ENCODE results near the gene REX1BD.
A peak's percentile ranks its signal among the peaks of the same experiment; 100 is the strongest.
"Not testable (repeated sequence)": the region's sequence is repeated elsewhere in the genome, so short reads cannot be mapped to it uniquely, and the experiment has no call there.

Gene REX1BD

DNA sequence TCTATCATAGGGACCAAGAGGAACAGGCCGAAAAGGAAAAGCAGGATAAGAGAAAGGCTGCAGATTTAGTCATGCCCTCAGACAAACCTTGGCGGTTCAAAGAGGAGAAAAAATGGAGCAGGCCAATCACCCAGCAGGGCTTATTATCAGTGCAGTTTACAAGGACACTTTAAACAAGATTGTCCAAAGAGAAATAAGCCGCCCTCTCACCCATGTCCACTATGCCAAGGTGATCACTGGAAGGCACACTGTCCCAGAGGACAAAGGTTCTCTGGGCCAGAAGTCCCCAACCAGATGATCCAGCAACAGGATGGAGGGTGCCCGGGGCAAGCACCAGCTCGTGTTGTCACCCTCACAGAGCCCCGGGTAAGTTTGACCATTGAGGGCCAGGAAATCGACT is 8.3 kb upstream of the REX1BD start:
- DNase-seq, result no peak

DNA sequence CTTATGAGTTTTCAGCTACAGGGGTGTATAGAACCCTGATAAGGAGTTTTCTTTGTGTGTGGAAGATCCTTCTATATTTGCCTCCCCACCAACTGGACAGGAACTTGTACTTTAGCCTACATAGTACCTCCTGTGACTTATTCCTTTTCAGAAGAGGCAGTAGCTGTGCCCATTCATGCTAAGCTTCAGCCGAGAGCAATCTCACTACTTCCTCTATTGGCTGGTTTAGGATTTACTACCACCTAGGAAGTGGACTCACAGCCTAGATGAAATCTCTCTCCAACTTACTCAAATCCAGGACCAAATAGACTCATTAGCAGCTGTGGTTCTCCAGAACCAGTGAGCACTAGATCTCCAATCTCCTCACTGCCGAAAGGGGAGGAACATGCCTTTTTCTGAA is 2.3 kb upstream of the REX1BD start:
- DNase-seq, result no peak

DNA sequence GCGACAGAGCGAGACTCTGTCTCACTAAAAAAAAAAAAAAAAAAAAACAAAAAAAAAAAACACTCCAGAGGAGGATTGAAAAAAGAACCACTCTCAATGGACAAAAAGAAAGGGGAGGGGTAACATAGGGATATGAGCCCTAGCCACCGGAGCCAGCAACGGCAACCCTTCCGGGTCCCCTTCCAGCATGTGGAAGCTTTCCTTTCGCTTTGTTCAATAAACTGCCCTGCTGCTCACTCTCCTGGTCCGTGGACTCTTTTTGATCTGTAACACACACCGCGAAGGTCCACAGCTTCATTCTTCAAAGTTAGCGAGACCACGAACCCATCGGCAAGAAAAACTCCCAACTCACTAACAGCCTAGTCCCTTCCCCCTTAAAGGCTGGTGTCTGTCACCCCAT is 1.0 kb upstream of the REX1BD start:
- no peak for DNase-seq

DNA sequence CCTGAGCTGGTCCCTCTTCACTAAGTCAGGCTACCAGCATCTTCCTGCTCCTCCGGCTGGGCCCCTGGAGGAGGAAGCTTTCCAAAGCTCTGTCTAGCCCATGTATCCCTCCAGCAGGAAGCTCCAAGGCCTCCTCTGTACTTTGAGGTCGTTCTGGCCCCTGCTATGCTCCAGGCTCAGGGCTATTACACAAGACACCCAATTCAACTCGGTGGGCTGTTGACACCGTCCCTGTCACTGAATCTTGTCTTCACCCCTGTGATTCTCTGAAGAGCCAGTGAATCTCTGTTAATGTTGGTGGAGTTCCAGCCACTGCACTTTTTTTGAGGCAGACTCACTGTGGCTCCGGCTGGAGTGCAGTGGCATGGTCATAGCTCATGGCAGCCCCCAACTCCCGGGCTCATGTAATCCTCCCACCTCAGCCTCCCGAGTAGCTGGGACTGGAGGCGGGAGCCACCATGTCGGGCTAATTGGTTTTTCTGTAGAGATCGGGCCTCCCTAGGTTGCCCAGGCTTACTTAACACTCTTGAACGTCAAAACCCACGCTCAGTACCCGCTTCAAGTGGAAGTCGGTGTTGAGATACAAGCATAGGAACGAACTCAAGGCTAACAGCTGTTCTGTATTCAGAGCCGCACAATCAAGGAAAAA is 512 bp upstream of the REX1BD start:
- DNase-seq, result no peak

DNA sequence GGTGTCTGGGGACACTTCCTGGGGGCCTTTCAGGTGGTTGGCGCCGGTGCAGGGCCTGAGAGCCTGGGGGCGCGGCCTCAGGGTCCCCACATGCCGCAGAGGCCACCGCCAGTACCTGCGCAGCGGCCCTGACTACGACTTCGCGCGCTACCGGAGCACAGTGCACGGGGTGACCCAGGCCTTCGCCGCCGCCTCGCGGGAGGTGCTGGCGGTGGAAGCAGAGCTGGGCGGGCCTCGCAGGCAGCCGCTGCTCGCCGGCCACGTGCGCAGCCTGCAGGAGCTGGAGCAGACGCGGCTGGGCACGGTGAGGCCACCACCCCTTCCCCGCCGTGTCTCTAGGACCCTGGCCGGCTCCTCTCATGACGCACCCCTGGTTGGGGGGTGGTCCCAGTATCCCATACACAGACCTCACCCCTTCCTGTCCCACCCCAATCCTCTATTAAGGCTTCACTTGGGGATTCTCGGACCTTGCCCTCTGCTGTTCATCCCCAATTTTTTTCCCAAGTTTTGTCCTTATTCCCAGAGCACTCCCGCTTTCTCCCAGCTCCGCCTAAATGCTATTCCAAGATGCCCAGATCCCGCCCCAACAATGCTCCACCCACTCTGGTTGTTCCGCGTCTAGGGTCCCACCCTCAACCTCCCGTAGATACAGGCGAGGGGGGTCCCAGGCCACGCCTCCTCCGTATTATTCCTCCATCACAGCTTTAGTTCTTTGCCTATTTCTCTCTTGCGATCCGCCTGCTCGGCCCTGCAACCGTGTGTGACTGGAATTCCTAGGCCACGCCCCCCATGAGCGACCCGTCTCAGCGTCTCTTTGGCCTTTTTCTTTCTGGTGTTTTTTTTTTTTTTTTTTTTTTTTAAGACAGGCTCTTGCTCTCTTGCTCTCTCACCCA is 1.0 kb downstream of the REX1BD start:
- DNase-seq, result peak; percentile 46

DNA sequence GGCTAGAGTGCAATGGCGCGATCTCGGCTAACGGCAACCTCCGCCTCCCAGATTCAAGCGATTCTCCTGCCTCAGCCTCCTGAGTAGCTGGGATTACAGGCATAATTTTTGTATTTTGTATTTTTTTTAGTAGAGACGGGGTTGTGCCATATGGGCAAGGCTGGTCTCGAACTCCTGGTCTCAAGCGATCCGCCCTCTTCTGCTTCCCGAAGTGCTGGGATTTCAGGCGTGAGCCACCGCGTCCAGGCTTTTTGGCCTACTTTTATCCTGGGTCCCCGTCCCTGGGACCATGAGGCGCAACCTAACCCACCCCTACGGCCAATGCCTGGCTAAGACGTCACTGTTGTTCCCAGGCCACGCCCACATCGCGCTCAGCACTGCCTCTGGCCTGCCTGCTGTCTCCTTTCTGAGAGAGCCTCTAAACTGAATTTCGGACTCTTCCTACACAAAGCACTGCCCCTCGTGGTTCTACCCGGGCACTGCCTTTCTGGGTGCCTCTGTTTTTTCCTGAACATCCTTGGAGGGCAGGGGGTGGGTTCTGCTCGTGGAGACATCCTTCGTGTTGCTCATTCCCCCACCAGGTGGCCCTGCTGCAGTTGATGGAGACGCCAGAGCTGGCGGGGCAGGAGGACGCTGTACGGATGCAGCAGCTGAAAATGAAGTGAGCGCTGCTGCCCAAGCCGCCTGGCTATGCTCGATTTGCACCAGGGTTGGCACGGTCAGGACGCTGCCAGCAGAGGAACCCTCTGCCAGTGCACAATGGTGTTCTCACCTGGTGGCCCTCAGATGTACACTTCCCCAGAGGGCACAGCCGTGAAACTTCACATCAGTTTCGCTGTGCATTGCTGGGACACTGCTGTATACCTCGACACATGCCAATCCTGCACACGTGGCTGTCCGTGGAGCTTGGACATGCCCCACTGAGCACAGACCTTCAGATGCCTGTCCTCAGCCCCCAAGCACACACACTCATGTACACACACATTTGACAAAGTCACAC is 2.0 kb downstream of the REX1BD start:
- DNase-seq, result no peak

DNA sequence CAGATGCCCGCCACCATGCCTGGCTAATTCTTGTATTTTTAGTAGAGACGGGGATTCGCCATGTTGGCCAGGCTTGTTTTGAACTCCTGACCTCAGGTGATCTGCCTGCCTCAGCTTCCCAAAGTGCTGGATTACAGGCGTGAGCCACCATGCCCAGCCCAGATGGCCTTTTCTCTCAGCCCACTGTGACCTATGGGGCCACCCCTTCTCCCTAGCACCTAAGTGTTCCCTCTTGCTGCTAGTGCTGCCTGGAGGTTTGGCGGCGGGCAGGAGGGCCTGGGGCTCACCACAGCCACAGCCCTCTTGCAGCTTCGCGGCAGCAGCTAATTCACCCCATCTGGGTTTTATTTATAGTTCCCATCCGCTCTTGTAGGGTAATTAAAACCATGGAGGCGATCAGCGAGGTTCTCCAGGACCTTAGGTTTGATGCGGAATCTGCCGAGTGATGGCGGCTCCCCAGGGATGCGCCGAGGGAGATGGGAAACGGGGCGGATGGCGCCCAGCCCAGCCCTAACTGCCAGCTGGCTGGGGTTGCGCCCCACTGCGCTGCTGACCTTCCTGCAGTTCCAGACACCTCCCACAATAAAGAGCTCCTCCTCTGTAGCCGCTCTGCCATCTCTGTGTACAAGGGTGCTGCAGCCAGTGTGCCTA is 3.3 kb downstream of the REX1BD start:
- DNase-seq, result no peak

DNA sequence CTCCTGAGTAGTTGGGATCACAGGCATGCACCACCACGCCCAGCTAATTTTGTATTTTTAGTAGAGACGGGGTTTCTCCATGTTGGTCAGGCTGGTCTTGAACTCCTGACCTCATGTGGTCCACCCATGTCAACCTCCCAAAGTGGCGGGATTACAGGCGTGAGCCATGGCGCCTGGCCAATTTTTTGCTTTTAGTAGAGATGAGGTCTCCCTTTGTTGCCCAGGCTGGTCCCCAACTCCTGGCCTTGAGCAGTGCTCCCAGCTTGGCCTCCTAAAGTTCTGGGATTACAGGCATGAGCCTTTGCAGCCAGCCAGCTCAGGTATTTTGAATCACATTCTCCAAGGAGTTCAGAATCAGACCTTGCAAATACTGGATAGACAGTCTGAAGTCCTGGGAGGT is 4.1 kb downstream of the REX1BD start:
- DNase-seq, result not testable (repeated sequence)

DNA sequence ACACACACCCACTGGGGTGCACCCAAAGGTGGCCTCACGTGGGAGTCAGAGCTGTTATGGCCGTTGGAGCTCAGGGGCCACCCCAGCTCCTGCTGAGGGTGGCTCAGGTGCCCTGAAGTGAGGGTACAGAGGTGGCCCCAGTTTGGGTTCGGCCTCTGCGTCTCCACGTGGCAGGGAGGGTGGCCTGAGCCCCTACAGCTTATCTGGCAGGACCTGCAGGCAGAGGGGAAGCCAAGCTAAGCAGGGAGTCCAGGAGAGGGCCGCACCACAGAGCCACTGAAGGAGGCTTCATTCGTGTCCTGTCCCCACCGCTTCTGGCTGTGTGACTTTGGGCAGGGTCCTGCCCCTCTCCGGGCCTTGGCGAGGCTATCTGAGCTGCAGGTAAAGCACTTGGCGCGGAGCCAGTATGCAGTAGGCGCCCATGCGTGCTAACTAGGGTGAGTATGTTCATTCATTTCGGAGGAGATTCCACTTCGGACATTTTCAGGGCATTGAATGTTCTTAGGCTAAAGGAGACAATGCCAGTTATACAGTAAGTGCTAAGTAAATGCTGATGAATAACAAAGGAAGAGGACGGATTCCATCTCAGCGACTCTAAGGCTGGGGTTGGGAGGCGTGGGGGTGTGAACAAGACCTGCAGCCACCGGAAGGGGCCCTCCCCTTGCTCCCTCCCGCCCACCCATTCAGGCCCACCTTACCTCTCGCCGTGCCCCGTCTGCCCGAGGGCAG is 4.9 kb downstream of the REX1BD start:
- no peak for DNase-seq

DNA sequence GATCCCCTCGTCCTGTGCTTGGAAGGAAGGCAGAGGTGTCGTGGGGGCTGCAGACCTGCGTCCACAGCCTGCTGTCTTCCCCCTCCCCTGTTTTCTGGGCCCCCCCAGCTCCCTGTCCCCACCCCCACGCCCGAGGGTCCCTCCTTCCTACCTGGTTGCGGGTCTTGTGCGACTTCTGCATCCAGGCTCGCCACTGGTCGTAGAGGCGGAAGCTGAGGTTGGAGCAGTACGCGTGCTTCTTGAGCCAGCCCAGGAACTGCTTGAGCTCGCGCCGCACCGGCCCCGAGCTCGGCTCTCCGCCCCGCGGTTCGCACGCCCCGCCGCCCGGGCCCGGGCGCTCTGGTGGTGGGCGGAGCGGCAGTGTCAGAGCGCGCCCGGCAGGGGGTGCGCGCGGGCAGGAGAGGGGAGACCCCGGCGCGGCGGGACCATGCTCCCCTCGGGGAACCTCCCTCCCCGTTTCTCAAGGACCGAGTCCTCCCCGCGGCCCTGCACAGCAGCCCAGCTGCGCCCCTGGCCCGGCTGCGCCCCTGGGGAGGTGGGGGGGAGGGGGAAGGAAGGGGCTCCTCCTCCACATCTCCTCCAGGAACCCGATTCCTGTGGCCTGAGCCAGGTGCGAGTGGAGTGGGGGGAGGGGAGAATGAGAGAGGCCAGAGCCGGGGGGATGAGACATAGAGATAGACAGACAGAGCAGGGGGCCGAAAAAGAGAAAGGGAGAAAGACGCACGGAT is 5.7 kb downstream of the REX1BD start:
- DNase-seq, result peak; percentile 68

DNA sequence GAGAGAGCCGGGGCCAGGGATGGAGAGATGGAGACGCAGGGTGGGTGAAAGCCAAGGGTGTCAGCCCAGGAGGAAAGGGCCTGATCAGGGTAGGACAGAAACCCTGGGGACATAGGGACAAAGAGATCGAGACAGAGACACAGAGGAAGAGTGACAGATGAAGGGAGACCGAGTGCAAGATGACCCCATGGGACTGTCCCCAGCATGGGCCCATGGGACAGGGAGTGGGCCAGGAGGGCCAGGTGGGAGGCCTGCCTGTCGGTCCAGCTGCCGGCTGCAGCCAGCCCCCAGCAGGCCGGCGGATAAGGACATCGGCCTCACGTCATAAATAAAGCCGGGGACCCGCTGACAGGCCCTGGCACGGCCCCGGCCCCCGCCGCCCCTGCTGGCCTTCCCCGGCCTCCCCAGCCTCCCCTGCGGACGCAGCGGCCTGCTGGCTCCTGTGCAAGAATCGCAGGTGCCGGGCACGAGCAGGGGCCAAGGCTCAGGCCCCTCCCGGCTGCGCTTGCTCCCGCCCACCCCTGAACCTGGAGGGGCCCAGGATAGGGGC is 6.3 kb downstream of the REX1BD start:
- no peak for DNase-seq

DNA sequence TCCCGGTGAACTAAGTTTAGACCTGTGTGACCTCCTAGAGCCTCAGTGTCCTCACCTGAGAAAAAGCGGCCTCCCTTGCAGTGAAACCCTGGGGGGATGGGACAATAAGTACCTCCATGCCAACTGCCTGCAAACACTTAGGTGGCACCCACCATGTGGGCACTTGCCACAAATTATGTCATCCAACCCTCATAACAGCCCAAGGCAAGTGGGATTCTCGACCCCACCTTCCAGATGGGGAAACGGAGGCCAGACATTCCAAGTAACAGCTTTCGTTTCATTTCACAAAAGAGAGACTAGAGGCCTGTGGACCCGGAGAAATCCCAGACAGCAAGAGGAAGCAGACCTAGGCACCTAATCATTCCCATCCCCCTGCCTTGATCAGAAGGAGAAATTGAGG is 6.9 kb downstream of the REX1BD start:
- no peak for DNase-seq

DNA sequence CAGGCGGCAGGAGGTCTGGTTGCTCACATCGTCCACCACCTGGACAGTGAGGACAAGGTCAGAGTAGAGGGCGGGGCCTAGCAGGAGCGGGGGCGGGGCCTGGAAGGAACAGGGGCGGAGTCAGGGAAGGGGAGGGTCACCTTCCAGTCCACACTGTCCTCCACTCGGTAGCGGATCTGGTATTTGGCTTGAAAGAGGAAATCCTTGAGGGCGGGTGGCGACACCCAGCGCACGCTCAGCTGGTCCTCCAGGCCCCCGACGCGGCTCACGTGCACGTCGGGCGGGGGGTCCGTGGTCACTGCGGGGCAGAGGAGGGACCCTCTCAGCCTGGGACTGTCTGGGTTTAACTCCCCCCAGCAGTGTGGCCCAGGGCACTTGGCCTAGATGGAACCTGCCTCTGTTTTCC is 8.2 kb downstream of the REX1BD start:
- DNase-seq, result no peak

DNA sequence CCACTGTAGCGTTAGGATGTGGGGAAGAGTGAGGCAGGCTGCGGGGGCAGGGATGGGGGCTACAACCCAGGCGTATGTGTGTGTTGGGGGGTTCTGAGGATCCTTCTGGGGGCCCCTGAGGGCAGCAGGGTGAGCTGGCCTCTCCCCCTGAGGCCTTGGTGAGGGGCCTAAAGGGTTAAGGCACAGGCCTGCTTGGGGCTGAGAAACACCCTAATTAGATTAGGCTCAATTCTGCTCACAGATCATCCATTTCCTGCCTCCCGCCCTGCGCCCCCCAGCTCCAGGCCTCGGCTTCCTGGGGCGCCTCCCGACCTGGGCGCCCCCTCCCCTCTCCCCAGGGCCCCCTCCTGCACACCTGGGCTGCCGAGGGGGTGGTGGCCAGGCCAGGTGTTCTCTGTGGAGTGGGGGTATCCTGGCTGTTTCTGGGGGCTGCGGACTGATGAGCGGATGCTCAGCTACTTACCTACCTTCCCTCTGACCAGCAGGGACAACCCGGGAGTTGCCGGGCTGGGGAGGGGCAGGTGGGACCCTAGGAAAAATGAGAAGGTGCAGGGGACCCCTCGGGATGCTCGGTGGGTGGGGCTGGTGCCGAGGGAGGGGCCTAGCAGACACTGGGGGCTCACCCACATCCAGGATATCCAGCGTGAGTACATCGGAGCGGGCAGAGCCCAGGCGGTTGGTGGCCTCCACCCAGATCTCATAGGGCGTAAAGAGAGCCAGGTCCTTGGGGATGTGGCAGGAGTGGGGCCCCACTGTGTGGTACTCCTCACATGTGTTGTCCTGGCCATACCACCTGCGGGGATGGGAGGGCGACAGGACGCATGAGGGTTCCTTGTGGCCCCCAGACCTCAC is 9.4 kb downstream of the REX1BD start:
- DNase-seq, result no peak

DNA sequence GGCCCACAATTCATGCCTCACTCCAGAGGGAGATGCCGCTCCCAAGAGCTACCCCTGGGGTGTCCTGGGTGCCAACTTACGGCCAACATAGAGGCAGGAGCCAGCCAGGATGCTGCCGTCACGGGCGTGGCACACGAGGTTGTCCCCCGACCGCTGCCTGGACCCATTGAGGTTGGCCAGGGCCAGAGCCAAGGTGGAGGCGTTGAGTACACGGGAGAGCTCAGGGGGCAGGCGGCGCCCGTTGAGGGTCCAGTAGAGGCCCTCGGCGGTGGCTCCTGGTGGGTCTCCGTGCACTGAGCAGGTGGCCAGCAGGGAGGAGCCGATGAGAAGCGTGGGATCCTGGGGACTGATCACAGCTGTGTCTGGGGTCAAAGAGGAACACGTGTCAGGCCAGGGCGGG is 10.9 kb downstream of the REX1BD start:
- DNase-seq, result no peak

DNA sequence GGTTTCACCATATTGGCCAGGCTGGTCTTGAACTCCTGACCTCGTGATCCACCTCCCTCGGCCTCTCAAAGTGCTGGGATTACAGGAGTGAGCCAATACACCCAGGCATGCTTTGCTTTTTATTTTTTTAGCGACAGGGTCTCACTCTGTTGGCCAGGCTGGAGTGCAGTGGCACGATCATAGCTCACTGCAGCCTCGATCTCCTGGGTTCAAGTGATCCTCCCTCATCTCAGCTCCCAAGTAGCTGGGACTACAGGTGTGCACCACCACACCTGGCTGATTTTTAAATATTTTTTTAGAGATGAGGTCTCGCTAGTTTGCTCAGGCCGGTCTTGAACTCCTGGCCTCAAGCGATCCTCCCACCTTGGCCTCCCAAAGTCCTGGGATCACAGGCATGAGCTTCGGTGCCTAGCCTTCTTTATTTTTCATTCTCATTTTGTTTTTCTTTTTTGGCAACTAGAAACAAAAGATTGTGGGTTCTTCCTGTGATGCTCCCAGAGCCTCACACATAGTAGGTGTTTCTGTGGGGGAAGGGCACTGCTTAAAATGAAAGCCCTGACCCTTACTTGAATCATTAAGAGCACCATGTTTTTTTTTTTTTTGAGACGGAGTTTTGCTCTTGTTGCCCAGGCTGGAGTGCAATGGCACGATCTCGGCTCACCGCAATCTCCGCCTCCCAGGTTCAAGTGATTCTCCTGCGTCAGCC is 12.2 kb downstream of the REX1BD start:
- not testable (repeated sequence) for DNase-seq

DNA sequence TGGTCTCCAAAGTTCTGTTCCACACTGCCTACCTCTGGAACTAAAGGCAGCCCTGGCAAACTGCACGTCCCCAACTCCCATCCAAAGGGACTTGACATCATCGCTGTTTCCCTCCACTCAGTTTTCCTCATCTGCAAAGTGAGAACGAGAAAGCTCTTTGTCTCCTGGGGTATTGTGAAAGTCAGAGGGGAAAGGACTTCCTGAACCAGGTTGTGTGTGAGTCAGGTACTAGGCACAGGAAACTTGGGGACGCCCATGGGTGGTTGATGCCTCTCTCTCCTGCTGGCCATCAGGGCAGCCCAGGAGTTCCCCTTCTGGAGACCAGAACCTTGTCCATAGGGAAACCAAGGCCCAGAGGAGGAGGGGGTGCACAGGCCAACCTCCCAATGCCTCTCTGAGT is 13.3 kb downstream of the REX1BD start:
- no peak for DNase-seq

DNA sequence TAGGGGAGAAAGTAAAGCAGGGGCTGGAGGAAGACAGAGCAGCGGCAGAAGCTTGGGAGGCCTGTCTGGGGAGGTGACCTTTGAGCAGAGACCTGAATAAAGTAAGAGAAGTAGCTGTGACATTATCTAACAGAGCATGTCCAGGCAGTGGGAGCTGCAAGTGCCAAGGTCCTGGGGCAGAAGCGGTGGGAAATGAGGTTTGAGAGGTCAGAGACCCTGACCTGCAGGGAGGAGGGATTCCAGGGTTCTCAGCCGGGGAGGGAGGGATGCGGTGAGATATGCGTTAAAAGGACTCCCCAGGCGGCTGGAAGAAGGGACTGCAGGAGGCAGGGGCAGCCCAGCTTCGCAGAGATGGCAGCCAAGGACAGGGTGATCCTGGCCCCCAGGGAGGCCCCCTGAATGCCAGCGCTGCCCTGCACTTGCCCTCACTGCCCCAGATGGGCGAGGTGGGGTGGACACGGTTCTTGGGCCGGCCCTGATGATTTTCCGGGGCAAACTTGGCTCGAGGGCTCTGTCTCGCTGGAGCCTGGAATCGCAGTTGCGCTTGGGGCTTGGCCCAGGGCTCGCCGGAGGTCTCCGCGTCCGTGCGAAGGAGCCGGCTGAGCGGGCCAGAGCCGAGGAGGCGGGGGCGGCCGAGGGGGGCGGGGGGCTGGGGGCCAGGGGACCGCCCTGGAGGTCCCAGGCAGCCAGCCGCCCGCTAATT is 14.8 kb downstream of the REX1BD start:
- no peak for DNase-seq

Data from activated T-cell treated with anti-CD3 and anti-CD28 coated beads for 4 hours (primary cell).